HEK293T (cell line): ENCODE results near the gene REXO4.

Experiments
- CTCF ChIA-PET: fragments of 350-600 bp; formaldehyde crosslinking; extraction: SDS; loops from one replicate; lab custom pipeline; 2021; ENCODE audit warnings: antibody characterized with exemption, inconsistent platforms; lab: Yijun Ruan, JAX
- POLR2A ChIA-PET: fragments of 350-600 bp; formaldehyde crosslinking; extraction: SDS; loops from one replicate; lab custom pipeline; 2020; ENCODE audit warnings: antibody characterized with exemption, inconsistent platforms; lab: Yijun Ruan, JAX
- DNase-seq: peaks from one replicate; pipeline ENCODE4 v3.0.0; 2012; ENCODE audit warnings: mixed read lengths; ENCODE audit errors: extremely low spot score
- ARNT ChIP-seq: fragments of 450-650 bp; IDR thresholded peaks from 2 replicates; pipeline ENCODE4 v1.6.1; 2017; ENCODE audit warnings: mild to moderate bottlenecking
- BHLHE40 ChIP-seq: fragments of 450-650 bp; IDR thresholded peaks from 2 replicates; pipeline ENCODE4 v1.6.1; 2016; ENCODE audit warnings: mild to moderate bottlenecking, moderate library complexity, borderline replicate concordance
- CTBP1 ChIP-seq: fragments of 450-650 bp; IDR thresholded peaks from 2 replicates; pipeline ENCODE4 v1.6.1; 2016; ENCODE audit warnings: borderline replicate concordance
- ELF4 ChIP-seq: fragments of 450-650 bp; IDR thresholded peaks from 2 replicates; pipeline ENCODE4 v1.6.1; 2017; ENCODE audit warnings: antibody characterized with exemption
- FOXA1 ChIP-seq: fragments of 450-650 bp; IDR thresholded peaks from 2 replicates; pipeline ENCODE4 v1.6.1; 2016; ENCODE audit warnings: mild to moderate bottlenecking
- FOXK2 ChIP-seq: fragments of 450-650 bp; IDR thresholded peaks from 2 replicates; pipeline ENCODE4 v1.6.1; 2016; ENCODE audit warnings: mild to moderate bottlenecking
- FOXM1 ChIP-seq: fragments of 450-650 bp; IDR thresholded peaks from 2 replicates; pipeline ENCODE4 v1.6.1; 2017; ENCODE audit warnings: mild to moderate bottlenecking, borderline replicate concordance
- HDGF ChIP-seq: fragments of 450-650 bp; IDR thresholded peaks from 2 replicates; pipeline ENCODE4 v1.6.1; 2017; ENCODE audit warnings: antibody characterized with exemption, borderline replicate concordance
- L3MBTL2 ChIP-seq: fragments of 450-650 bp; conservative IDR thresholded peaks from 2 replicates; pipeline ENCODE4 v1.6.1; 2016; ENCODE audit warnings: mild to moderate bottlenecking
- LEF1 ChIP-seq: fragments of 450-650 bp; IDR thresholded peaks from 2 replicates; pipeline ENCODE4 v1.6.1; 2017; ENCODE audit warnings: mild to moderate bottlenecking, borderline replicate concordance
- NFRKB ChIP-seq: fragments of 450-650 bp; IDR thresholded peaks from 2 replicates; pipeline ENCODE4 v1.6.1; 2016; ENCODE audit warnings: mild to moderate bottlenecking, moderate library complexity
- SP1 ChIP-seq: fragments of 450-650 bp; IDR thresholded peaks from 2 replicates; pipeline ENCODE4 v1.6.1; 2017
- SUZ12 ChIP-seq: fragments of 450-650 bp; IDR thresholded peaks from 2 replicates; pipeline ENCODE4 v1.6.1; 2016; ENCODE audit warnings: mild to moderate bottlenecking
- TARDBP ChIP-seq: fragments of 450-650 bp; IDR thresholded peaks from 2 replicates; pipeline ENCODE4 v1.6.1; 2016
- ZNF384 ChIP-seq: fragments of 450-650 bp; IDR thresholded peaks from 2 replicates; pipeline ENCODE4 v1.6.1; 2016
- TF ChIP-seq, protein P1 (sequence below): fragments of 450-650 bp; IDR thresholded peaks from 2 replicates; pipeline ENCODE4 v1.6.1; 2016

The REXO4 gene

DNA sequence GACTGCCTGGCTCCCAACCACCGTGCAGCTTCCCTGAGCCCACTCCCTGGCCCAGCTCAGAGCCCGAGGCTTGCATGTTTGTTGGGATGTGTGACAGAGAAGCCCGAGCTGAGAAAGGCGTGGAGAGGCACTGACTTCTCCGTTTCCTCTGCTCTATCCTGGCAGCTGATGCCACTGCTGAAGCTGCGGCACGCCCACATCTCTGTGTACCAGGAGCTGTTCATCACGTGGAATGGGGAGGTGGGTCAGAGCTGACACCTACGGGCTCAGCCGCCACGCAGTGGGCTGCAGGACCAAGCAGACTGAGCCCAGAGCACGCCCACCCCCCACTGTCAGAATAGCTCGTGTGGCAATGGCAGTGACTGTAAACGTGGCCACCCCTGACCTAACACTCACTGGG, 32.4 kb downstream of the REXO4 start:
- no peak for TF ChIP-seq FOXM1
- no peak for TF ChIP-seq ZNF384
- TF ChIP-seq SUZ12 = no peak
- TF ChIP-seq, protein P1, sequence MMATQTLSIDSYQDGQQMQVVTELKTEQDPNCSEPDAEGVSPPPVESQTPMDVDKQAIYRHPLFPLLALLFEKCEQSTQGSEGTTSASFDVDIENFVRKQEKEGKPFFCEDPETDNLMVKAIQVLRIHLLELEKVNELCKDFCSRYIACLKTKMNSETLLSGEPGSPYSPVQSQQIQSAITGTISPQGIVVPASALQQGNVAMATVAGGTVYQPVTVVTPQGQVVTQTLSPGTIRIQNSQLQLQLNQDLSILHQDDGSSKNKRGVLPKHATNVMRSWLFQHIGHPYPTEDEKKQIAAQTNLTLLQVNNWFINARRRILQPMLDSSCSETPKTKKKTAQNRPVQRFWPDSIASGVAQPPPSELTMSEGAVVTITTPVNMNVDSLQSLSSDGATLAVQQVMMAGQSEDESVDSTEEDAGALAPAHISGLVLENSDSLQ = no peak
- CTCF ChIA-PET = no interaction called here
- POLR2A ChIA-PET = interaction anchor here (2.0 kb wide), 1 partner anchor 10 kb away, joined by 5 read pairs; no protein-coding TSS in a partner anchor

DNA sequence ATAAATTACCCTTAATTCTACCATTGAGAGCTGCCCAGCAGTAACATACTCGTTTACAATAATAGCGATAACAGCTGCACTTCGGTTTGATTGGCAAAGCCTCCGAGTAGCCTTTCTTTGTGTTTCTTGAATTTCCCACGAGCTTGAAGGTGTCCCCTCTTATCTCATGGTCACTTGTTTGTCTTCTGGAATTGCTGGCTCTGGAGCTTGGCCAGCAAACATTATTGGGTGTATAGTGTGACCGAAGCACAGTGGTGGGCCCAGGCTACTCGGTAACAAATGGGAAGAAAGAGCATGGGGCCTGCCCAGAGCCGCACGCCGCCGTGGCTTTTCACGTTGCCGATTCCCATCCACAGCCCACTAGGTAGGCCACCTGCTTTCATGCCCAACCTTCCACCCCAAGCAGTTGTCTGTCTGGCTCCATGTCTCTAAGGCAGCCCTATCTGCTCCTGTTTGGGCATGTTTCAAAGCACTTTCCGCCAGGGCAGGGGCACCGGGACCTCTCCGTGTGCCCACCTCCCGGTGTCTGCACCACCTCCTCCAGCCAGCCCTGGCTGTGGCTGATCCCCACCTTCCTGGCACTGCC, 33.0 kb downstream of the REXO4 start:
- POLR2A ChIA-PET = interaction anchor here (2.0 kb wide), 1 partner anchor 10 kb away, joined by 5 read pairs; no protein-coding TSS in a partner anchor
- DNase-seq = no peak
- CTCF ChIA-PET = interaction anchor here (0.9 kb wide), 1 partner anchor 25 kb away, joined by 6 read pairs; no protein-coding TSS in a partner anchor
- TF ChIP-seq SUZ12 (no peak), ELF4 (no peak), FOXM1 (no peak), CTBP1 (no peak), ARNT (no peak)
- TF ChIP-seq, protein P1 = no peak

More for the DNA sequence above, 32.4 kb downstream of the REXO4 start:
- DNase-seq = no peak

DNA sequence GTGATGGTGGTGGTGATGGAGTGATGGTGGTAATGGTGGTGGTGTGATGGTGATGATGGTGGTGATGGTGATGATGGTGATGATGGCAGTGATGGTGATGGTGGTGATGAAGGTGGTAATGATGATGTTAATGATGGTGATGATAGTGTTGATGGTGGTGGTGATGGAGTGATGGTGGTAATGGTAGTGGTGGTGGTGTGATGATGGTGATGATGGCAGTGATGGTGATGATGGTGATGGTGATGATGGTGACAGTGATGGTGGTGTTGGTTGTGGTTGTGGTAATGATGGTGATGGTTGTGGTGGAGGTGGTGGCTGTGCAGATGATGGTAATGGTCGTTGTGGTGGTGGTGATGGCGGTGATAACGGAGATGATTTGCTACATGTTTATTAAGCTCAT, 34.4 kb downstream of the REXO4 start:
- ChIA-PET POLR2A (no interaction called here), CTCF (no interaction called here)
- no peak for DNase-seq
- TF ChIP-seq BHLHE40 (no peak), TARDBP (0 out of 2 replicates have a peak, but pooled peaks have one; percentile 9)

DNA sequence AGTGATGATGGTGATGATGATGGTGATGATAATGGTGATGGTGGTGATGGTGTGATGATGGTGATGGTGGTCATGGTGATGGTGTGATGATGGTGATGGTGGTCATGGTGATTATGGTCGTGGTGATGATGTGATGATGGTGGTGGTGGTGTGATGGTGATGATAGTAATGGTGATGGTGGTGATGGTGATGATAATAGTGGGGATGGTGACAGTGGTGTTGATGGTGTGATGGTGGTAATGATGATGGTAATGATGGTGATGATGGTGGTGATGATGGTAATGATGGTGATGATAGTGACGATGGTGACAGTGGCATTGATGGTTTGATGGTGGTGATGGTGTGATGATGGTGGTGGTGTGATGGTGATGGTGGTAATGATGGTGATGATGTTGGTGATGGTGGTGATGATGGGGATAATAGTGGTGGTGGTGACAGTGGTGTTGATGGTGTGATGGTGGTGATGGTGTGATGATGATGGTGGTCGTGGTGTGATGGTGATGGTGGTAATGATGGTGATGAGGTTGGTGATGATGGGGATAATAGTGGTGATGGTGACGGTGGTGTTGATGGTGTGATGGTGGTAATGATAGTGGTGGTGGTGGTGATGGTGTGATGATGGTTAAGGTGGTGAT, 35.2 kb downstream of the REXO4 start:
- POLR2A ChIA-PET = no interaction called here
- CTCF ChIA-PET = no interaction called here
- TF ChIP-seq HDGF (no peak), FOXA1 (no peak), SUZ12 (no peak), LEF1 (no peak), SP1 (no peak), L3MBTL2 (no peak), ELF4 (no peak), NFRKB (no peak), ZNF384 (no peak), BHLHE40 (no peak), FOXM1 (no peak), FOXK2 (no peak), TARDBP (no peak), ARNT (no peak), CTBP1 (no peak)
- TF ChIP-seq, protein P1 = no peak
- DNase-seq = no peak

DNA sequence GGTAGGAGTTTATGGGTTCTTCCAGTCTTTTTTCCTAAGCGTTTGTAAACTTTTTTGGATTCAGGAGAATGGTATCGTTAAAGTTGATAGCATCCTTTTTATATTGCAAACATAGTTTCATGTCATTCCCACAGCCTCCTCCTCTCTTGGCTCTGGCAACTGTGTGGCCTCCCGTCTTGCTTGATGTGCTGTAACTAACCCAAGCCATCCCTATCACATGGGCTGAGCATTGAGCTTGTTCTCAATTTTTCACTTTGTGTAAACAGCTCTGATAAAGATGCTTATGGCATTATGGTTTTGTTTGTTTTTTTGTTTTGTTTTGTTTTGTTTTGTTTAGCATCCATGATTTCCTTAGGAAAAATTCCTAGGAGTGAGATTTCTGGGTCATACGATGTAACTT, 37.1 kb downstream of the REXO4 start:
- POLR2A ChIA-PET = no interaction called here
- CTCF ChIA-PET = no interaction called here
- TF ChIP-seq ZNF384 (0 out of 2 replicates have a peak, but pooled peaks have one; percentile 14), L3MBTL2 (no peak)
- DNase-seq = no peak

DNA sequence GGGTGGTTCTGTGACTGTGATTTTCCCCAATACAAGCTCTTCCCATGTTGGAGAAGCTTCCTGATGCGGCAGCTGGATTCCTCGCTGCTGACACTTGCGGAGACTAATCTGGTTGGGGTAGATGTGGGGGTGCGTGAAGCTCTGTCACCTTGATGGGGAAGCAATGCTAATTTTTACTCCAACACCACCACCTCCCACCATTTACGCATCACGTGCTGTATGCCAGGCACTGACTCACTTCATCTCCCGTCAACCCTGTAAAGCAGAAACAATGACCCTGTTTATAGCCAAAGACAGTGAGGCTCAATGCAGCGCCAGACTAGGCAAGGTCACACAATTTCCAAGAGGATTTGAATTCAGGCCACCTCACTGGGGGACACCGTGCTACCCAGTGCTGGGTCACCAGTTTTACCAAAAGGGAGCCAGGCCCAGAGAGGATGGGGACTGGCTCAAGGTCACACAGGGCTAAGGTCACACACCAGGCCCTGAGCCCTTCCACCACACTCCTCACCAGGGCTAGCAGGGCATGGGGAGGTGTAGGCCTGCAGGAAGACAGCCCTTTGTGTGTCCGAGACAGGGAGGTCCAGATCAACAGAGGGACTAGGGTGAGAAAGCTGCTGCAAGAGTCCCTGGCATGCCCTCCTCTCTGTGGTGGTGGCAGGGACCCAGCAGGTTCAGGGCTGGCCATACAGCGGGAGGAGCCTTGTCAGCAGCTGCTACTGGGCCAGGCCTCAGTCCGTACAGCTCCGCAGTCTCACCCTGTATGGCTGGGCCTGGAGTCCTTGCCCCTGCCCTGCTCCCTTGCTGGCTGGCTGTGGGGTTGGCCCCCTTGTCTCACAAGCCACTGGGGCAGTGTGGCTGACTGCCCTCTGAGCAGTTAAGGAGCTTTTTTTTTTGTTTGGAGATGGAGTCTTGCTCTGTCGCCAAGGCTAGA, 38.4 kb downstream of the REXO4 start:
- CTCF ChIA-PET = interaction anchor here (0.6 kb wide), 1 partner anchor 139 kb away, joined by 3 read pairs; no protein-coding TSS in a partner anchor
- TF ChIP-seq HDGF (no peak), CTBP1 (no peak), SUZ12 (no peak), BHLHE40 (no peak)
- TF ChIP-seq, protein P1 = no peak
- DNase-seq = no peak
- POLR2A ChIA-PET = interaction anchor here (3.1 kb wide), 1 partner anchor 29 kb away, joined by 13 read pairs; no protein-coding TSS in a partner anchor
